Endothelial cell of umbilical vein (primary cell): ENCODE data around the gene MASP1. TPM values are rescaled to one million over a fixed set of nuclear protein-coding genes. Genes with fewer than 3 reads are reported as not detected.

Experiments
- BruUV-seq: library from RNA; stranded (reverse); fragments of 400-500 nt; replicated peaks from 2 replicates; lab custom pipeline; 2021; lab: Mats Ljungman, UMichigan
- CTCF ChIA-PET: fragments of 300-600, 350-600 bp; sonication (Branson Sonifier 250); formaldehyde crosslinking; loops from one replicate; lab custom pipeline; 2021; ENCODE audit warnings: antibody characterized with exemption, inconsistent platforms; lab: Charles Lee
- POLR2A ChIA-PET: fragments of 300-600, 350-600 bp; sonication (Branson Sonifier 250); formaldehyde crosslinking; loops from one replicate; lab custom pipeline; 2021; ENCODE audit warnings: antibody characterized with exemption, inconsistent platforms; lab: Charles Lee
- DNase-seq: peaks from one replicate; pipeline ENCODE4 v3.0.0-alpha.2; 2011; ENCODE audit warnings: low read depth, low spot score
- FAIRE-seq: peaks from 2 replicates; lab custom pipeline; 2011; peaks lifted over from hg19 to GRCh38; lab: Jason Lieb, UNC
- H2AFZ ChIP-seq: 2 replicates; pipeline ENCODE4 v1.6.0; 2012; ENCODE audit warnings: low read depth, low read length, control low read depth, inconsistent platforms
- H3K27ac ChIP-seq: 2 replicates; pipeline ENCODE4 v1.5.1; 2011; ENCODE audit warnings: low read depth, mild to moderate bottlenecking, control low read depth, low read length, moderate library complexity; ENCODE audit not compliant: insufficient read depth
- H3K27me3 ChIP-seq, 2 experiments: 2 replicates each; pipeline versions ENCODE4 v1.6.0 to v1.6.1; 2011; ENCODE audit warnings: low read length in 2 of 2, mixed read lengths in 1 of 2; ENCODE audit not compliant: control insufficient read depth in 2 of 2, insufficient read depth in 2 of 2
- H3K36me3 ChIP-seq, 2 experiments: 2 replicates in 1 of 2; 3 replicates in 1 of 2; pipeline ENCODE4 v1.5.1; 2011; ENCODE audit warnings: low read length in 2 of 2, mild to moderate bottlenecking in 1 of 2, moderate library complexity in 1 of 2; ENCODE audit not compliant: control insufficient read depth in 2 of 2, insufficient read depth in 2 of 2; ENCODE audit errors: extremely low read depth in 1 of 2
- H3K4me1 ChIP-seq: 3 replicates; pipeline ENCODE4 v1.5.1; 2011; ENCODE audit warnings: mild to moderate bottlenecking, low read length; ENCODE audit not compliant: control insufficient read depth, insufficient read depth; ENCODE audit errors: extremely low read depth
- H3K4me2 ChIP-seq: 2 replicates; pipeline ENCODE4 v1.6.1; 2011; ENCODE audit warnings: low read length, control low read depth, mixed read lengths; ENCODE audit not compliant: insufficient read depth
- H3K4me3 ChIP-seq, 3 experiments: fragments of 200-600 bp in 1 of 3; sonication (generic), shearing (Covaris generic) in 1 of 3; replicated peaks in 1 of 3; 2 replicates each; pipeline ENCODE4 v1.5.1; 2011 to 2016; ENCODE audit warnings: control low read depth in 3 of 3, low read length in 3 of 3, mild to moderate bottlenecking in 2 of 3, inconsistent platforms in 1 of 3, low read depth in 1 of 3, moderate library complexity in 1 of 3; ENCODE audit not compliant: insufficient read depth in 1 of 3
- H3K79me2 ChIP-seq: 2 replicates; pipeline ENCODE4 v1.6.0; 2012; ENCODE audit warnings: low read length, inconsistent platforms; ENCODE audit not compliant: control insufficient read depth, insufficient read depth
- H3K9ac ChIP-seq: replicated peaks from 2 replicates; pipeline ENCODE3; 2011; ENCODE audit warnings: low read length, control low read depth; ENCODE audit not compliant: insufficient read depth; ENCODE audit errors: extremely low read depth
- H3K9me1 ChIP-seq: replicated peaks from 3 replicates; pipeline ENCODE4 v1.6.0; 2011; ENCODE audit warnings: mild to moderate bottlenecking, low read length; ENCODE audit not compliant: control insufficient read depth, insufficient read depth; ENCODE audit errors: extremely low read depth
- H3K9me3 ChIP-seq: replicated peaks from 2 replicates; pipeline ENCODE4 v1.5.1; 2012; ENCODE audit warnings: low read length, inconsistent platforms; ENCODE audit not compliant: control insufficient read depth, insufficient read depth
- H4K20me1 ChIP-seq: replicated peaks from 2 replicates; pipeline ENCODE3; 2011; ENCODE audit warnings: mild to moderate bottlenecking, low read length; ENCODE audit not compliant: control insufficient read depth, insufficient read depth; ENCODE audit errors: extremely low read depth
- EZH2 ChIP-seq: IDR thresholded peaks from 2 replicates; pipeline ENCODE4 v1.6.1; 2012; ENCODE audit warnings: borderline replicate concordance, low read depth, mild to moderate bottlenecking, moderate library complexity, low read length, inconsistent platforms; ENCODE audit not compliant: severe bottlenecking
- FOS ChIP-seq: IDR thresholded peaks from 2 replicates; pipeline ENCODE4 v1.6.1; 2011; ENCODE audit warnings: mild to moderate bottlenecking, low read length, moderate library complexity, borderline replicate concordance; ENCODE audit not compliant: insufficient read depth
- GATA2 ChIP-seq: IDR thresholded peaks from 2 replicates; pipeline ENCODE4 v1.7.0; 2011; ENCODE audit warnings: low read depth, mild to moderate bottlenecking, moderate library complexity, mixed read lengths, low read length; ENCODE audit not compliant: insufficient read length, insufficient read depth
- JUN ChIP-seq: IDR thresholded peaks from 2 replicates; pipeline ENCODE4 v1.6.1; 2011; ENCODE audit warnings: borderline replicate concordance, low read depth; ENCODE audit not compliant: insufficient read length, insufficient read depth
- MYC ChIP-seq: IDR thresholded peaks from one replicate; pipeline ENCODE4 v1.6.1; 2011; ENCODE audit warnings: mild to moderate bottlenecking, low read depth, low read length
- POLR2A ChIP-seq: IDR thresholded peaks from 2 replicates; pipeline ENCODE4 v1.6.1; 2012; ENCODE audit warnings: low read depth, mild to moderate bottlenecking, control low read depth, low read length
- POLR2AphosphoS5 ChIP-seq: IDR thresholded peaks from 2 replicates; pipeline ENCODE4 v1.6.1; 2012; ENCODE audit warnings: low read depth, mild to moderate bottlenecking, control low read depth, low read length, moderate library complexity; ENCODE audit not compliant: insufficient read depth
- dilution Hi-C: fragments of 300-500 bp; cut with MboI; formaldehyde crosslinking; loops from one replicate; pipeline ENCODE4 v1.15.0; 2019; ENCODE audit warnings: low sequenced_read_pairs; ENCODE audit not compliant: extremely low pct_ligation_motif_present
- intact Hi-C: fragments of 100-400 bp; cut with micrococcal nuclease; formaldehyde crosslinking; loops from one replicate; pipeline ENCODE4 v1.10.0; 2022
- polyA plus RNA-seq, 4 experiments: library from polyadenylated mRNA; depleted of rRNA in 3 of 4; stranded (reverse) in 3 of 4; unstranded in 1 of 4; fragments of >200 nt; gene quantifications; 2 replicates each; pipeline versions ENCODE4 v1.2.1 to v1.2.3, GENCODE V29; 2011 to 2012; ENCODE audit warnings: missing spikeins in 1 of 4
- total RNA-seq: library from RNA; stranded (reverse); gene quantifications from 2 replicates; pipeline ENCODE4 v1.2.3, GENCODE V29; 2021
- TF ChIP-seq, protein P1 (sequence below), 2 donors: IDR thresholded peaks; 1 replicate in 1 of 2; 2 replicates in 1 of 2; pipeline ENCODE4 v1.5.1; 2011; ENCODE audit warnings: low read length in 2 of 2, mild to moderate bottlenecking in 2 of 2, moderate library complexity in 2 of 2, control low read depth in 1 of 2, inconsistent platforms in 1 of 2, low read depth in 1 of 2; ENCODE audit not compliant: insufficient read depth in 1 of 2; ENCODE audit errors: extremely low read depth in 1 of 2
- TF ChIP-seq, protein P2 (sequence below): IDR thresholded peaks from 2 replicates; pipeline ENCODE4 v1.6.1; 2011; ENCODE audit not compliant: insufficient read depth, insufficient read length

MASP1 gene
- total and polyA plus RNA-seq, 2 donors (not counting 3 experiments of a cell fraction or from before 2014, with no cell fraction given) = 0.31 to 0.50 TPM

DNA sequence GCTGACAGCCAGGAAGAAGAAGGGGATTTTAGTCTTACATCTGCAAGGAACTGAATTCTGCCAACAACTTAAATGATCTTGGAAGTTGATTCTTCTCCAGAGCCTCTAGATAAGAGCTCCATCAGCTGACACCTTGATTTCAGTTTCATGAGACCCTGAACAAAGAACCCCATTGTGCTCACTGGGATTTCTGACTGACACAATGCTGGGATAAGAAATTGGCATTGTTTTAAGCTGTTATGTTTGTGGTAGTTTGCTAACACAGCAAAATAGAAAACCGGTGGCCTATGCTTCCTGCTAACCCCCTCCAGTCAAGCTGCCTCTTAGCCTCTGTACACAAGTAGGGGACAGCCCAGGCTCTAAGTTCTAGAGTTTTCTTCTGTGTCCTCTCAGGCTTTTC lies 36.2 kb downstream of the MASP1 start:
- no peak for TF ChIP-seq POLR2A
- no peak for TF ChIP-seq EZH2
- TF ChIP-seq JUN = no peak
- TF ChIP-seq, protein P1, sequence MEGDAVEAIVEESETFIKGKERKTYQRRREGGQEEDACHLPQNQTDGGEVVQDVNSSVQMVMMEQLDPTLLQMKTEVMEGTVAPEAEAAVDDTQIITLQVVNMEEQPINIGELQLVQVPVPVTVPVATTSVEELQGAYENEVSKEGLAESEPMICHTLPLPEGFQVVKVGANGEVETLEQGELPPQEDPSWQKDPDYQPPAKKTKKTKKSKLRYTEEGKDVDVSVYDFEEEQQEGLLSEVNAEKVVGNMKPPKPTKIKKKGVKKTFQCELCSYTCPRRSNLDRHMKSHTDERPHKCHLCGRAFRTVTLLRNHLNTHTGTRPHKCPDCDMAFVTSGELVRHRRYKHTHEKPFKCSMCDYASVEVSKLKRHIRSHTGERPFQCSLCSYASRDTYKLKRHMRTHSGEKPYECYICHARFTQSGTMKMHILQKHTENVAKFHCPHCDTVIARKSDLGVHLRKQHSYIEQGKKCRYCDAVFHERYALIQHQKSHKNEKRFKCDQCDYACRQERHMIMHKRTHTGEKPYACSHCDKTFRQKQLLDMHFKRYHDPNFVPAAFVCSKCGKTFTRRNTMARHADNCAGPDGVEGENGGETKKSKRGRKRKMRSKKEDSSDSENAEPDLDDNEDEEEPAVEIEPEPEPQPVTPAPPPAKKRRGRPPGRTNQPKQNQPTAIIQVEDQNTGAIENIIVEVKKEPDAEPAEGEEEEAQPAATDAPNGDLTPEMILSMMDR (IDR thresholded peaks at IDR 0.05; ENCODE audit: extremely low read depth in 1 of 2, insufficient read depth in 1 of 2, low read depth in 1 of 2, low read length in 2 of 2) = no peak
- Histone ChIP-seq H3K27ac (no peak overlapping the region), H3K4me1 (no peaks in the 10 kb centered on the region), H3K79me2 (no peaks in the 10 kb centered on the region), H3K9me1 (no peaks in the 10 kb centered on the region), H3K36me3 (no peaks in the 10 kb centered on the region), H4K20me1 (no peaks in the 10 kb centered on the region), H3K4me3 (no peak overlapping the region), H3K27me3 (no peaks in the 10 kb centered on the region), H3K9ac (no peak overlapping the region), H3K4me2 (no peak overlapping the region), H2AFZ (no peak overlapping the region), H3K9me3 (no peaks in the 10 kb centered on the region)
- FAIRE-seq (no peak), DNase-seq (peak; percentile 5)
- BruUV-seq = no TSS peak
- ChIA-PET POLR2A (no interaction called here), CTCF (interaction anchor here (0.7 to 1.2 kb wide), 3 partner anchors 31 to 424 kb away, joined by 3 to 4 read pairs (median 3); no protein-coding TSS in a partner anchor)
- dilution Hi-C loops = no loop called here
- intact Hi-C loops = no loop called here

DNA sequence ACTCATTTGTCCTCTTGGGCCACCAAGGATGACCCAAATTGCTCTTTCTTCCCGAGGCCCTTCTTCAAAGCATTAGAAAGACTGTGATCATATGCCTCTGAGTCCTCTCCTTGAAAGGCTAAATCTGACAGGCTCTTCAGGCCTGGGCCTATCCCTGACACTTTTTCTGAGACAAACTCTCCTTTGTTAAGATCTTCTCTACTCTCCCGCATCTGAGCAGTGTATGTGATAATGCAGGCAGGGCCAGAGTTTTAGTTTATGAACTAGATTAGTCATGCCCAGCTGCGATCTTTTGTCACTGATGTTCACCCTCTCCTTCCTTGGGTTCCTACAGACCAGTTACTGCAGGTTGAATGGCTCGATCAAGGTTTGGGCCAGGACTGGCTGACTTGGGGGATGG lies 39.2 kb downstream of the MASP1 start:
- CTCF ChIA-PET = no interaction called here
- no peak overlapping the region for H3K27ac ChIP-seq
- H3K9me1 ChIP-seq = no peaks in the 10 kb centered on the region
- H3K4me3 ChIP-seq = no peak overlapping the region
- POLR2A ChIA-PET = no interaction called here
- H4K20me1 ChIP-seq = no peaks in the 10 kb centered on the region
- no peaks in the 10 kb centered on the region for H3K9me3 ChIP-seq
- FAIRE-seq (no peak), DNase-seq (no peak)
- H3K36me3 ChIP-seq = no peaks in the 10 kb centered on the region
- BruUV-seq = no TSS peak
- no peaks in the 10 kb centered on the region for H3K79me2 ChIP-seq
- H2AFZ ChIP-seq = no peak overlapping the region
- intact Hi-C loops (no loop called here), dilution Hi-C loops (no loop called here)
- H3K4me2 ChIP-seq = no peak overlapping the region
- no peak overlapping the region for H3K9ac ChIP-seq
- no peaks in the 10 kb centered on the region for H3K27me3 ChIP-seq
- no peak for TF ChIP-seq GATA2
- no peak for TF ChIP-seq MYC
- no peak for TF ChIP-seq EZH2
- TF ChIP-seq FOS = no peak
- TF ChIP-seq, protein P2, sequence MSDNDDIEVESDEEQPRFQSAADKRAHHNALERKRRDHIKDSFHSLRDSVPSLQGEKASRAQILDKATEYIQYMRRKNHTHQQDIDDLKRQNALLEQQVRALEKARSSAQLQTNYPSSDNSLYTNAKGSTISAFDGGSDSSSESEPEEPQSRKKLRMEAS = no peak
- TF ChIP-seq, protein P1 (IDR thresholded peaks at IDR 0.05; ENCODE audit: extremely low read depth in 1 of 2, insufficient read depth in 1 of 2, low read depth in 1 of 2, low read length in 2 of 2) = no peak
- TF ChIP-seq JUN = no peak
- no peak for TF ChIP-seq POLR2A
- no peak for TF ChIP-seq POLR2AphosphoS5
- no peaks in the 10 kb centered on the region for H3K4me1 ChIP-seq
